GM19455 (cell line): ENCODE results near the gene CDH4.
"Not testable (repeated sequence)": the region's sequence is repeated elsewhere in the genome, so short reads cannot be mapped to it uniquely, and the experiment has no call there.

ENCODE experiments used
- ATAC-seq: cut with Tn5 transposase; IDR thresholded peaks from one replicate; pipeline ENCODE4 v1.9.1; 2021; ENCODE audit not compliant: unreplicated experiment

Gene CDH4

GRCh38 chr20:61956396-61957342 is 704.6 kb downstream of the CDH4 start:
- no peak for ATAC-seq

- no peak for ATAC-seq
These were observed 706.1 kb downstream of the CDH4 start for GRCh38 chr20:61957961-61958715.

- ATAC-seq, result no peak
These were observed 707.0 kb downstream of the CDH4 start for GRCh38 chr20:61958773-61959700.

GRCh38 chr20:61960836-61961235 is 708.8 kb downstream of the CDH4 start:
- no peak for ATAC-seq

- no peak for ATAC-seq
These were observed 711.1 kb downstream of the CDH4 start for GRCh38 chr20:61963149-61963548.

GRCh38 chr20:61963885-61964674 is 712.0 kb downstream of the CDH4 start:
- no peak for ATAC-seq

GRCh38 chr20:61964675-61965605 is 712.9 kb downstream of the CDH4 start:
- no peak for ATAC-seq

- ATAC-seq, result no peak
These were observed 713.8 kb downstream of the CDH4 start for GRCh38 chr20:61965606-61966491.

- no peak for ATAC-seq
These were observed 714.6 kb downstream of the CDH4 start for GRCh38 chr20:61966492-61967244.

GRCh38 chr20:61967300-61967699 is 715.2 kb downstream of the CDH4 start:
- ATAC-seq, result no peak

GRCh38 chr20:61968036-61968810 is 716.2 kb downstream of the CDH4 start:
- no peak for ATAC-seq

GRCh38 chr20:61968932-61969331 is 716.9 kb downstream of the CDH4 start:
- no peak for ATAC-seq

GRCh38 chr20:61969806-61970205 is 717.7 kb downstream of the CDH4 start:
- ATAC-seq, result no peak

- ATAC-seq, result no peak
These were observed 718.3 kb downstream of the CDH4 start for GRCh38 chr20:61970357-61970756.

GRCh38 chr20:61971595-61971994 is 719.5 kb downstream of the CDH4 start:
- ATAC-seq, result not testable (repeated sequence)

- ATAC-seq, result no peak
These were observed 720.8 kb downstream of the CDH4 start for GRCh38 chr20:61972636-61973508.
